HUES48 (cell line): ENCODE results near the gene CPA5.

Experiments used
- H3K27ac ChIP-seq: one replicate; pipeline ENCODE4 v1.7.0; 2013; ENCODE audit warnings: low read depth, low read length, inconsistent platforms
- H3K27me3 ChIP-seq: 2 replicates; pipeline ENCODE4 v1.6.1; 2013; ENCODE audit warnings: mild to moderate bottlenecking, low read length; ENCODE audit not compliant: control insufficient read depth, insufficient read depth
- H3K36me3 ChIP-seq: 2 replicates; pipeline ENCODE4 v1.6.1; 2013; ENCODE audit warnings: low read length; ENCODE audit not compliant: control insufficient read depth, insufficient read depth
- H3K4me1 ChIP-seq: 2 replicates; pipeline ENCODE4 v1.6.1; 2013; ENCODE audit warnings: mild to moderate bottlenecking, low read length; ENCODE audit not compliant: control insufficient read depth, insufficient read depth
- H3K4me3 ChIP-seq: 2 replicates; pipeline ENCODE4 v1.5.1; 2013; ENCODE audit warnings: mild to moderate bottlenecking, low read depth, low read length
- H3K9ac ChIP-seq: 2 replicates; pipeline ENCODE4 v1.6.1; 2013; ENCODE audit warnings: mild to moderate bottlenecking, low read depth, low read length, moderate library complexity
- H3K9me3 ChIP-seq: 2 replicates; pipeline ENCODE4 v1.6.1; 2013; ENCODE audit warnings: low read length; ENCODE audit not compliant: control insufficient read depth, insufficient read depth

CPA5 gene

DNA sequence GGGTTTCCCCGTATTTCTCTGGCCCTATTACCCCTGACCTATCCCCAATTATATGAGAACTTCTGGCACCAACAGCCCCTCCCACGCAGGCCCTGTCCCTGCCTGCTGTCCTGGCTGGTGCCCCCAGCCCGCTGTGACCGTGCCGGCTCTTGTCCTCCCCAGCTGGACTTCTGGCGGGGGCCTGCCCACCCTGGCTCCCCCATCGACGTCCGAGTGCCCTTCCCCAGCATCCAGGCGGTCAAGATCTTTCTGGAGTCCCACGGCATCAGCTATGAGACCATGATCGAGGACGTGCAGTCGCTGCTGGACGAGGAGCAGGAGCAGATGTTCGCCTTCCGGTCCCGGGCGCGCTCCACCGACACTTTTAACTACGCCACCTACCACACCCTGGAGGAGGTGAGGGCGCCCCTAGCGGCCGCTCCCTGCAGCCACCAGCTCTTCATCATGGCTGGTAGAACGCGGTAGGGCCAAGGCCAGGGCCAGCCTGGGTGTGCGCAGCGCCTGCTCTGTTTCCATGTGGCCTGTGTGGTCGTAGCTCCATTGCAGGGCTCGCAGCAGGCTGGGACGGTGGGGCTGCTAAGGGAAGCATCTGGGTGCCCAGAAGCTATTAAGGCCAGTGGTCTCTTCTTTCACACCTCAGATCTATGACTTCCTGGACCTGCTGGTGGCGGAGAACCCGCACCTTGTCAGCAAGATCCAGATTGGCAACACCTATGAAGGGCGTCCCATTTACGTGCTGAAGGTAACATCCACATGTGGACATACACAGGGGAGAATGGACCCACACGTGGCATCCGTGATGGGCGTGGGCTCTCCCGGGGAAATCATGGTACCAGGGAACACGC is 37.1 kb downstream of the CPA5 start:
- no peak overlapping the region for H3K27ac ChIP-seq
- no peak overlapping the region for H3K9ac ChIP-seq
- no peaks in the 10 kb centered on the region for H3K9me3 ChIP-seq
- H3K4me1 ChIP-seq = no peaks in the 10 kb centered on the region
- H3K4me3 ChIP-seq = no peak overlapping the region
- H3K36me3 ChIP-seq = no peaks in the 10 kb centered on the region
- no peaks in the 10 kb centered on the region for H3K27me3 ChIP-seq

DNA sequence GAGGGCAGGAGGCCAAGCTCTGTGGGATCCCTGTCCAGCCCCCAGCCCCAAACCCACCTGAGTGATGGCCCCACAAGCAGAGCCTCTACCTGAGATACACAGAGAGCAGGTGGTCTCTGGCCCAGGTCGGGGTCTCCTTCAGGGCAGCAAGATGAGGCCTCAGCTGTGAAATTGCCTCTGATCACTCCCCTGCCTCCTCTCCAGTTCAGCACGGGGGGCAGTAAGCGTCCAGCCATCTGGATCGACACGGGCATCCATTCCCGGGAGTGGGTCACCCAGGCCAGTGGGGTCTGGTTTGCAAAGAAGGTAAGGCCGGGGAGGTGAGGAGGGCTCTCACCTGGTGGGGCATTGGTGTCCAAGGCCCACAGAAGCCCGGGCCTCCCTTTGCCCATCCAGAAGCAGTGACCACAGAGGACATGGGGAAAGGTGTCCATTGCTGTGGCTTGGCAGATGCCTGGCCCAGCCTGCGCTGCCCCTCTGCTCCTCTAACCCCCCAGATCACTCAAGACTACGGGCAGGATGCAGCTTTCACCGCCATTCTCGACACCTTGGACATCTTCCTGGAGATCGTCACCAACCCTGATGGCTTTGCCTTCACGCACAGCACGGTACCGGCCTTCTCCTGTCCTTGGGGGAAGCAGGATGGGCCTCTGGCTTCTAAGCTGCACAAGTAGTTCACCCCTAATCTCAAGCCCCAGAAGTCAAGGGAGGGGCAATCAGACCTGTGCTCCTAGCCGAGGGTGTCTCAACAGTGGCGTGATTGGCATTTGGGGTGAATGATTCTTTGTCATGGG is 38.8 kb downstream of the CPA5 start:
- no peak overlapping the region for H3K9ac ChIP-seq
- H3K27me3 ChIP-seq = no peaks in the 10 kb centered on the region
- no peaks in the 10 kb centered on the region for H3K36me3 ChIP-seq
- no peak overlapping the region for H3K4me3 ChIP-seq
- no peaks in the 10 kb centered on the region for H3K4me1 ChIP-seq
- no peak overlapping the region for H3K27ac ChIP-seq
- H3K9me3 ChIP-seq = no peaks in the 10 kb centered on the region

DNA sequence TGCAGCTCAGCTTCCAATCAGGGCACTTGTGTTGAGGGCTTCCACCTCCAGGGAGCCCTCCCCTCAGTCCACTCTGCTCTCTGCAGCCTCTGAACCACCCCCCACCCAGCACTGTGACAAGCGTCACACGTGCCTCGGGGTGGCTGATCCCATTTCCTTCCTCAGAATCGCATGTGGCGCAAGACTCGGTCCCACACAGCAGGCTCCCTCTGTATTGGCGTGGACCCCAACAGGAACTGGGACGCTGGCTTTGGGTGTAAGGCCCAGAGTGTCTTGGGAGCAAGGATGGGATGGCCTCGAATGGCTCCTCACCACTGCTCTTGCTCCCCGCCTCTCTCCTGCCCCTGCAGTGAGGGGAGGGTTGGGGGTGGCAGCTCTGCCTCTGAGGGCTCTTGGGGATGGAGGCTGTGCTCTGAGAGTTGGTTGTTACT is 39.8 kb downstream of the CPA5 start:
- no peaks in the 10 kb centered on the region for H3K36me3 ChIP-seq
- no peak overlapping the region for H3K27ac ChIP-seq
- no peaks in the 10 kb centered on the region for H3K27me3 ChIP-seq
- no peak overlapping the region for H3K9ac ChIP-seq
- H3K4me1 ChIP-seq = no peaks in the 10 kb centered on the region
- H3K9me3 ChIP-seq = no peaks in the 10 kb centered on the region
- H3K4me3 ChIP-seq = no peak overlapping the region

DNA sequence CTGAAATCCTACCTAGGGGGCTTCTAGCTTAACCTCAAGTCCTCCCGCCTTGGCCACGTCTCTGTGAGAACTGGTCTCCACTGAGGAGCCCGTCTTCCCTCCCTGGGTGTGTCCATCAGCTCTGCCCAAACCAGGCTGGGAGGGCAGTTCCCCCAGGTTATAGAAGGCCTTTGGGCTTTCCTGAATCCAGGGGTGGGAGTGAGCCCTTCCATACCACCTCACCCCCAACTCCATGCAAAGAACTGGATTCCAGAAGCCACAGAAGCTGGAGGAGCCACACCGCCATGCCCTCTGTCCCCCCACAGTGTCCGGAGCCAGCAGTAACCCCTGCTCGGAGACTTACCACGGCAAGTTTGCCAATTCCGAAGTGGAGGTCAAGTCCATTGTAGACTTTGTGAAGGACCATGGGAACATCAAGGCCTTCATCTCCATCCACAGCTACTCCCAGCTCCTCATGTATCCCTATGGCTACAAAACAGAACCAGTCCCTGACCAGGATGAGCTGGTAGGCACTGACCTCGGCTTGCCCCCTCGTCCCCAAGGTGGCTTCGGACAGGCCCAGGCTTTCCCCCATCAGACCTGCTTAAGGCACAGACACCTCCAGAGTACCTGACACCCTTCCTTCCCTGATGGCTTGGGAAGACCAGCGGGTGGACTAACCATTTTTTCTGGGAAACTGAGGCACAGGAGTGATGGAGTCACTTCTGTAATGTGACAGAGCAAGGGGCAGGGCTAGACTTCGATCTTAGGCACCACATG is 40.4 kb downstream of the CPA5 start:
- Histone ChIP-seq H3K9me3 (no peaks in the 10 kb centered on the region), H3K4me1 (no peaks in the 10 kb centered on the region), H3K27me3 (no peaks in the 10 kb centered on the region), H3K27ac (no peak overlapping the region), H3K9ac (no peak overlapping the region), H3K36me3 (no peaks in the 10 kb centered on the region), H3K4me3 (no peak overlapping the region)

DNA sequence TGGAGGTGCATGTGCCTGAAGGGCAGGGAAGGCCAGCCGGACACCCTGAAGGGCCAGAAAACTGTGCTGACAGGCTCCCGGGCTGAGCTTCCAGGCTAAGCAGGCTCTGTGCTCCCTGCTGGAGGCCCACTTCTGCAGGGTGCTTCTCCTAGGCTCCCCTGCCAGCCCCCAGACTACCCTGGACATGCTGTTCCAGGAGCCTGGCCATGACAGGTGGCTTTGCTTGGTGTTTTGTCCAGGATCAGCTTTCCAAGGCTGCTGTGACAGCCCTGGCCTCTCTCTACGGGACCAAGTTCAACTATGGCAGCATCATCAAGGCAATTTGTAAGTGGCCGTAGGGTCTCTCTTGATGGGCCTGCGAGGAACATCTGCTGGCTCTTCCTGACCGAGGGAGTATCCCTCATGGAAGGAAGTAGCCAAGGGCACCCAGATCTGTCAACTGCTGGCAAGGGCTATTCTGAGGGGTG is 41.0 kb downstream of the CPA5 start:
- H3K9me3 ChIP-seq = no peaks in the 10 kb centered on the region
- no peaks in the 10 kb centered on the region for H3K4me1 ChIP-seq
- H3K36me3 ChIP-seq = no peaks in the 10 kb centered on the region
- H3K27me3 ChIP-seq = no peaks in the 10 kb centered on the region
- no peak overlapping the region for H3K4me3 ChIP-seq
- H3K9ac ChIP-seq = no peak overlapping the region
- H3K27ac ChIP-seq = no peak overlapping the region

DNA sequence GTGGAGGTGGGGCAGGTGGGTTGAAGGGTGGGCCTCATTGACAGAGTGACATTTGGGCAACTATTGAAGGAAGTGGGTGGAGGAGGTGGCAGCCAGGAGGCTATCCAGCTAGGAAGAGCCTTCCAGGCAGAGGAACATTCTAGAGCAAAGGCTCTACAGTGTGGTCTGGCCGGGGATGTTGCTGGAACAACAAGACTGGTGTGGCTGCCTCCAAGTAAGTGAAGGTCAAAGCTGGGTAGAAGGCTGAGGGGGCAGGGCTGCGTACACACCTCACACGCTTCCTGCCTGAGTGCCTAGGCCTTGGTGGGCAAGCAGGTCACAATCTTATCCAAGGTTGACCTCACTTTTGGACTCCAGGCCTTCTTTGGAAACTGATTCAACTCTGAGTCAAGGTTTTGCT is 42.3 kb downstream of the CPA5 start:
- Histone ChIP-seq H3K4me1 (no peaks in the 10 kb centered on the region), H3K27me3 (no peaks in the 10 kb centered on the region), H3K9ac (no peak overlapping the region), H3K4me3 (no peak overlapping the region), H3K27ac (no peak overlapping the region), H3K9me3 (no peaks in the 10 kb centered on the region), H3K36me3 (no peaks in the 10 kb centered on the region)

DNA sequence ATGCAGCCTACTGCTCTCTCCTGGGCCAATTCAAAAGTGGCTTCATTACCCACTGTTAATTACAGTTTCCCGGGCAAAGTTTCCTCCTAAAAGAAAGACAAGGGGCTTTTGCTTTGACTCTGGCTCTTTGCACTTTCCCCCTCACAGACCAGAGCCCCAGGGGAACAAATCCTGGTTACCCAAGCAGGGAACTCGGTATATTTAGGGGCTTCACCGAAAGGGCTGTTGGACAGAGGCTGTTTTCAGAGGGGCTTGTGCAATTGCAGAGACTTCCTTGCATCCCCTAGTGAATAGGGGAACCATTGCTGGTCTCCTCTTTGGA is 42.7 kb downstream of the CPA5 start:
- Histone ChIP-seq H3K9ac (no peak overlapping the region), H3K36me3 (no peaks in the 10 kb centered on the region), H3K4me3 (no peak overlapping the region), H3K27ac (no peak overlapping the region), H3K9me3 (no peaks in the 10 kb centered on the region), H3K4me1 (no peaks in the 10 kb centered on the region), H3K27me3 (no peaks in the 10 kb centered on the region)

DNA sequence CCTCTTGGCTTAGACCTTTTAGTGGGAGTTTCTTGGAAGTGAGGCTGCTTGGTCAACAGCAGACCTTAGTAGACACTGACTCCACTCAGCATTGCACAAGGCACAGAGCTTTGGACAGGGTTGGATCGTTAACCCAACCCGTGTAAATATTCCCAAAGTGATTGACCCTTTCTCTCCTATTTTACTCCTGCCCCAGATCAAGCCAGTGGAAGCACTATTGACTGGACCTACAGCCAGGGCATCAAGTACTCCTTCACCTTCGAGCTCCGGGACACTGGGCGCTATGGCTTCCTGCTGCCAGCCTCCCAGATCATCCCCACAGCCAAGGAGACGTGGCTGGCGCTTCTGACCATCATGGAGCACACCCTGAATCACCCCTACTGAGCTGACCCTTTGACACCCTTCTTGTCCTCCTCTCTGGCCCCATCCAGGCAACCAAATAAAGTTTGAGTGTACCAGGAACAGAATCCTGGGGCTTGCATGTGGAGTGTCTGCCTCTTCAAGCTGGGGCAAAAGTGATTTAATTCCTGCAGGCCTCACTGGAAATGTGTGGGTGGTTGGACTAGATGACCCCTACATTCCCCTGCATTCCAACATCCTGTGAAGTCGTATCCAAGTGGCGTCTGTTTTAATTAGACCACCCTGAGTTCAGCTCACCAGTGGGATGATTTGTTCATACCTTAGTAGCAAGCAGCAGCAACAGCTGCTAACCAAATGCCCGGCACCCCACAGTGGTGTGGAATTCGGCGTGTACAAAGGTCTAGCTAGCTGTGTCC is 43.2 kb downstream of the CPA5 start:
- Histone ChIP-seq H3K36me3 (no peaks in the 10 kb centered on the region), H3K4me3 (no peak overlapping the region), H3K27me3 (no peaks in the 10 kb centered on the region), H3K27ac (no peak overlapping the region), H3K4me1 (no peaks in the 10 kb centered on the region), H3K9ac (no peak overlapping the region), H3K9me3 (no peaks in the 10 kb centered on the region)

DNA sequence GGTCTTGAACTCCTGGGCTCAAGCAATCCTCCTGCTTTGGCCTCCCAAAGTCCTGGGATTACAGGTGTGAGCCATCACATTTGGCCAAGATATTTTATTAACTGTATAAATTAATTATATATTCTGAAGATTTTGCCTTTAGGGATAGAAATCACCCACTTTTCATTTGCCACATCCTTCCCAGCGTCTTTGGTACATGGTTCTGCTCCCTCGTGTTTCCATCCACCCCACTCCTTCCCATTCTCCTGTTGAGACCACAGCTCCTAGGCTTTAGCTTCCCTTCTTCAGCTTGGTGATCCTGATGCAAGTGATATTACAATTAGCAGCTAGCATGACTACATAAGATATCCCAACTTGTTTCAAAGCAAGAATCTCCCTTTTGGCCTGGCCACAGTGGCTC is 44.1 kb downstream of the CPA5 start:
- H3K4me3 ChIP-seq = no peak overlapping the region
- no peaks in the 10 kb centered on the region for H3K27me3 ChIP-seq
- no peaks in the 10 kb centered on the region for H3K9me3 ChIP-seq
- no peaks in the 10 kb centered on the region for H3K4me1 ChIP-seq
- H3K36me3 ChIP-seq = no peaks in the 10 kb centered on the region
- no peak overlapping the region for H3K9ac ChIP-seq
- H3K27ac ChIP-seq = no peak overlapping the region

DNA sequence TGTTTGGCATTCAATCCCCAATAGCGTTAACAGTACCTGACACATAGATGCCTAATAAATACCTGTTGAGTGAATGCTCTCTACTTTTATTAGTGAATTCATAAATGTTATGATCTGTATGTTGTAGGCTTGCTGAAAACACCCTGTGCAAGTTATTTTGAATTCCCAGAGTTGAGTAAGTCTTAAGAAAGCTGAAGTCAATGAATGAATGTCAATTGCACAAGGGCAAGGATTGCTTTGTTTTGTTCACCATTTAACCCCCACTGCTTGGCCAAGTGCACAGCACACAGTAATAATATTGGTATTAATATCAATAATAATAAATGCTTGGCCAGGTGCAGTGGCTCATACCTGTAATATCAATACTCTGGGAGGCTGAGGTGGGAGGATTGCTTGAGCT is 45.9 kb downstream of the CPA5 start:
- Histone ChIP-seq H3K9ac (no peak overlapping the region), H3K9me3 (no peaks in the 10 kb centered on the region), H3K36me3 (no peaks in the 10 kb centered on the region), H3K4me3 (no peak overlapping the region), H3K27ac (no peak overlapping the region), H3K4me1 (0 out of 2 replicates have a peak, but pooled peaks cover 3% of the 10 kb centered on the region), H3K27me3 (no peaks in the 10 kb centered on the region)
